ENCODE results near the gene POLR3G. TPM values are rescaled to one million over a fixed set of nuclear protein-coding genes. Genes with fewer than 3 reads are reported as not detected.

The POLR3G gene
- total RNA-seq, 1 experiment from 2014 or later, result 73.6 TPM

- TF ChIP-seq CTCF (conservative IDR thresholded peaks at IDR 0.05), result no peak
- Histone ChIP-seq H3K79me2 (ENCODE audit: insufficient read depth, low read length) (no peaks in the 10 kb centered on the region), H4K8ac (replicated peaks; ENCODE audit: insufficient read length, low read depth, low read length) (no peak overlapping the region), H4K5ac (ENCODE audit: insufficient read length, low read depth, low read length) (no peak overlapping the region), H4K91ac (ENCODE audit: insufficient read length, low read depth, low read length) (no peak overlapping the region), H3K23me2 (ENCODE audit: insufficient read length, low read depth, low read length, poor library complexity, severe bottlenecking) (no peaks in the 10 kb centered on the region), H4K20me1 (ENCODE audit: control insufficient read depth, insufficient read depth, insufficient read length) (no peaks in the 10 kb centered on the region), H3K4me1 (ENCODE audit: insufficient read depth, low read length) (no peaks in the 10 kb centered on the region), H3K9me3 (ENCODE audit: control insufficient read depth, low read depth, low read length) (no peaks in the 10 kb centered on the region), H3K4ac (ENCODE audit: low read depth, low read length) (no peak overlapping the region), H3T11ph (ENCODE audit: low read length) (no peak overlapping the region), H3K56ac (ENCODE audit: insufficient read length, low read depth, low read length) (no peak overlapping the region), H3K18ac (ENCODE audit: insufficient read length, low read depth, low read length) (no peak overlapping the region), H2AK5ac (ENCODE audit: insufficient read length, low read length) (no peak overlapping the region), H2BK15ac (ENCODE audit: low read depth, low read length) (no peak overlapping the region), H3K27ac (ENCODE audit: insufficient read length, low read depth, low read length) (no peak overlapping the region), H3K27me3 (ENCODE audit: insufficient read depth, low read length) (no peaks in the 10 kb centered on the region), H3K4me2 (ENCODE audit: insufficient read depth, insufficient read length, low read length) (no peak overlapping the region), H2AFZ (ENCODE audit: low read length) (no peak overlapping the region), H3K9ac (ENCODE audit: extremely low read depth, insufficient read length, low read length) (no peak overlapping the region), H3K23ac (ENCODE audit: insufficient read length, low read depth, low read length) (no peak overlapping the region), H2BK12ac (ENCODE audit: insufficient read length, low read depth, low read length) (no peak overlapping the region), H3K79me1 (ENCODE audit: insufficient read depth, low read depth, low read length, poor library complexity, severe bottlenecking) (no peaks in the 10 kb centered on the region), H2BK120ac (ENCODE audit: low read depth, low read length, poor library complexity, severe bottlenecking) (no peak overlapping the region), H2BK20ac (ENCODE audit: low read depth, low read length, poor library complexity, severe bottlenecking) (no peak overlapping the region), H2BK5ac (ENCODE audit: insufficient read length, low read length) (no peak overlapping the region), H3K14ac (ENCODE audit: insufficient read depth, low read length) (no peak overlapping the region)
- no peak for DNase-seq
- Mint-ChIP-seq H3K27me3 (ENCODE audit: low read depth) (no peaks in the 10 kb centered on the region), H3K4me1 (no peaks in the 10 kb centered on the region), H3K27ac (peak overlapping the region in 2 of 3 experiments; percentile 48 to 74; a peak in 2 of 7 replicates), H3K4me3 (no peak overlapping the region), H3K36me3 (ENCODE audit: insufficient read depth in 1 of 3, low read depth in 3 of 3) (peaks cover 48 to 68% (median 49%) of the 10 kb centered on the region in 3 experiments), H3K9me3 (no peaks in the 10 kb centered on the region)
- no CpG with 5 or more reads among the region's 1 CpG for WGBS (ENCODE audit: extremely low coverage, insufficient read length, low lambda C conversion rate)
Measured at GRCh38 chr5:90495146-90495545, 20.5 kb downstream of the POLR3G start.
